GM21737 (cell line): ENCODE data around the gene ATP13A4.
A peak's percentile ranks its signal among the peaks of the same experiment; 100 is the strongest.

Source experiments
- ATAC-seq: cut with Tn5 transposase; IDR thresholded peaks from one replicate; pipeline ENCODE4 v1.9.1; 2021; ENCODE audit warnings: mild to moderate bottlenecking, moderate library complexity; ENCODE audit not compliant: unreplicated experiment

ATP13A4 gene

GRCh38 chr3:193554811-193555210 is at the start of gene ATP13A4:
Gene ATP13A4, minus strand, starts transcription at chr3:193554895. Its CDS starts 96 bp downstream, at chr3:193554799.
- ATAC-seq, result no peak

GRCh38 chr3:193599393-193599792 is 44.7 kb upstream of the ATP13A4 start:
- no peak for ATAC-seq

GRCh38 chr3:193598202-193598601 is 43.5 kb upstream of the ATP13A4 start:
- no peak for ATAC-seq

- no peak for ATAC-seq
These were observed 41.3 kb upstream of the ATP13A4 start for GRCh38 chr3:193595939-193596487.

GRCh38 chr3:193594946-193595689 is 40.4 kb upstream of the ATP13A4 start:
- ATAC-seq, result no peak

GRCh38 chr3:193593668-193594030 is 39.0 kb upstream of the ATP13A4 start:
- ATAC-seq, result peak; percentile 18

GRCh38 chr3:193592841-193593667 is 38.4 kb upstream of the ATP13A4 start, which contains the start of gene OPA1:
Gene OPA1, plus strand, starts transcription at chr3:193593208. Its CDS starts 170 bp downstream, at chr3:193593378.
- ATAC-seq, result peak; percentile 96

- ATAC-seq, result no peak
These were observed 35.6 kb upstream of the ATP13A4 start for GRCh38 chr3:193590088-193590856.

GRCh38 chr3:193589616-193590015 is 34.9 kb upstream of the ATP13A4 start:
- ATAC-seq, result no peak

GRCh38 chr3:193589129-193589528 is 34.4 kb upstream of the ATP13A4 start:
- no peak for ATAC-seq

GRCh38 chr3:193586526-193586925 is 31.8 kb upstream of the ATP13A4 start:
- ATAC-seq, result no peak

- no peak for ATAC-seq
These were observed 30.8 kb upstream of the ATP13A4 start for GRCh38 chr3:193585530-193585929.

- ATAC-seq, result no peak
These were observed 19.9 kb upstream of the ATP13A4 start for GRCh38 chr3:193574488-193575070.

GRCh38 chr3:193573403-193574191 is 18.9 kb upstream of the ATP13A4 start:
- no peak for ATAC-seq

- no peak for ATAC-seq
These were observed 17.8 kb upstream of the ATP13A4 start for GRCh38 chr3:193572426-193572908.

- no peak for ATAC-seq
These were observed 14.4 kb upstream of the ATP13A4 start for GRCh38 chr3:193569119-193569518.

- no peak for ATAC-seq
These were observed 9.3 kb upstream of the ATP13A4 start for GRCh38 chr3:193564012-193564411.

- ATAC-seq, result no peak
These were observed 8.7 kb upstream of the ATP13A4 start for GRCh38 chr3:193563426-193563825.

GRCh38 chr3:193560870-193561269 is 6.2 kb upstream of the ATP13A4 start:
- ATAC-seq, result no peak

GRCh38 chr3:193560091-193560490 is 5.4 kb upstream of the ATP13A4 start:
- ATAC-seq, result no peak
